22Rv1 (cell line): Measurements from ENCODE around the gene MAP2K7.
A peak's percentile ranks its signal among the peaks of the same experiment; 100 is the strongest.

ENCODE experiments used
- H3K27ac ChIP-seq: fragments of 450-650 bp; 2 replicates; pipeline ENCODE4 v1.5.1; 2017
- ZFX ChIP-seq: fragments of 450-650 bp; IDR thresholded peaks from 2 replicates; pipeline ENCODE4 v1.6.1; 2017; ENCODE audit warnings: antibody characterized with exemption, borderline replicate concordance
- TF ChIP-seq, protein P1 (sequence below): fragments of 450-650 bp; IDR thresholded peaks from 2 replicates; pipeline ENCODE4 v1.5.1; 2017; ENCODE audit warnings: mild to moderate bottlenecking

MAP2K7 gene

DNA sequence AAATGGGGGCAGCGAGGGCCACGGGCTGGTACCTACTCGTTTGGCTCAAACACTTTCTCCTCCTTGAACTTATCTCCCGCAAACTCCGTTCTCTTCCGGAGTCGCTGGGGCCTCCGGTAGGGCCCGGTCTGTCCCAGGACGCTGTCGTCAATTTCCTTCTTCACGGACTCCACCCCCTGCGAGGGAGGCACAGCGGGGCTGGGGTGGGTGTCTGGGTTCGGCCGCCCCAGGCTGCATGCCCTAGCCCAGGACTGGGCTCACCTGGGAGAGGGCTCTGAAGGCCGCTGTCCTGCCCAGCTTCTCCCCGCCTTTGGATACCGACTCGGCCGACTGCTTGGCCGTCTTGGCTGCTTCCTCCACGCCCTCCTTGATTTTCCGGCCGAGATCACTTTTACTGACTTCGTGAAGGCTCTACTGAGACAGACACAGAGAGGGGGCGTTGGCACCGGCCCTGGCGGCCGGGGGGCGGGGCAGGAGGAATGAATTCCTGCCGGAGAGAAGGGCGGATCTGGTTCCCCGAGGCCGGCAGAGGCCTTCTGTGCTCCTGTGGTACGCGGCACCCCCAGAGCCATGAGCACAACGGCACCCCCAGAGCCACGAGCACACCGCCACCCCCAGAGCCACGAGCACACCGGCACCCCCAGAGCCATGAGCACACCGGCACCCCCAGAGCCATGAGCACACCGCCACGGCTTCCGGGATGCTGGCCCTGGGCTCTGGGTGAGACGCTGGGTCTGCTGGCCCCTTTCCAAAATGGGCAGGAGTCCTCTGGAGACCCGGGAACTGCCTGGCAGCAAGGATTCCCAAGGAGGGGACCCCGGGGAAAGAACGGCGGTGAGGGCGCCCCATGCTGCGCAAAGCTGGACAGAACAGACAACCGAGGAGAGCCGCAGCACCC, 30.4 kb downstream of the MAP2K7 start:
- TF ChIP-seq, protein P1, sequence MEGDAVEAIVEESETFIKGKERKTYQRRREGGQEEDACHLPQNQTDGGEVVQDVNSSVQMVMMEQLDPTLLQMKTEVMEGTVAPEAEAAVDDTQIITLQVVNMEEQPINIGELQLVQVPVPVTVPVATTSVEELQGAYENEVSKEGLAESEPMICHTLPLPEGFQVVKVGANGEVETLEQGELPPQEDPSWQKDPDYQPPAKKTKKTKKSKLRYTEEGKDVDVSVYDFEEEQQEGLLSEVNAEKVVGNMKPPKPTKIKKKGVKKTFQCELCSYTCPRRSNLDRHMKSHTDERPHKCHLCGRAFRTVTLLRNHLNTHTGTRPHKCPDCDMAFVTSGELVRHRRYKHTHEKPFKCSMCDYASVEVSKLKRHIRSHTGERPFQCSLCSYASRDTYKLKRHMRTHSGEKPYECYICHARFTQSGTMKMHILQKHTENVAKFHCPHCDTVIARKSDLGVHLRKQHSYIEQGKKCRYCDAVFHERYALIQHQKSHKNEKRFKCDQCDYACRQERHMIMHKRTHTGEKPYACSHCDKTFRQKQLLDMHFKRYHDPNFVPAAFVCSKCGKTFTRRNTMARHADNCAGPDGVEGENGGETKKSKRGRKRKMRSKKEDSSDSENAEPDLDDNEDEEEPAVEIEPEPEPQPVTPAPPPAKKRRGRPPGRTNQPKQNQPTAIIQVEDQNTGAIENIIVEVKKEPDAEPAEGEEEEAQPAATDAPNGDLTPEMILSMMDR: no peak
- TF ChIP-seq ZFX: no peak

DNA sequence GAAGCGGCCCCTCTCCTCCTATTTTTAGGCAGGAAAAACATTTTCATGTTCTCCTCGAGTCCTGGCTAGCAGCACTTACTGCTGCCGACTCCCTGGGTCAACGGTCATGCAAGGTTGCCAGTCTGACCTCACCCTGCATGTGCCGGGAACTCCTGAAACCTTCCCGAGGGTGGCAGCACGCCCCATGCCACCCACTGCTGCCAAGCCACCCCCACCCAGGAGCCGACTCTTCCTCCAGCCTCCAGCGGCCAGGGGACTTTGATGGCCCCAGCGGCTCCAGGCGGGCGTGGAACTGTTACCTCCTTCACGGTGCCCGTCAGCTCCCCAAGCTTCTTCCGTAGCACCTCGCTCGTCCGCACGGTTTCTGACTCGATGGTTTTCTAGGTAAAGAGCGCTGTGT, 31.1 kb downstream of the MAP2K7 start:
- no peak for TF ChIP-seq ZFX
- TF ChIP-seq, protein P1: no peak
- H3K27ac ChIP-seq: no peak overlapping the region

More for the DNA sequence above, 30.4 kb downstream of the MAP2K7 start:
- no peak overlapping the region for H3K27ac ChIP-seq

DNA sequence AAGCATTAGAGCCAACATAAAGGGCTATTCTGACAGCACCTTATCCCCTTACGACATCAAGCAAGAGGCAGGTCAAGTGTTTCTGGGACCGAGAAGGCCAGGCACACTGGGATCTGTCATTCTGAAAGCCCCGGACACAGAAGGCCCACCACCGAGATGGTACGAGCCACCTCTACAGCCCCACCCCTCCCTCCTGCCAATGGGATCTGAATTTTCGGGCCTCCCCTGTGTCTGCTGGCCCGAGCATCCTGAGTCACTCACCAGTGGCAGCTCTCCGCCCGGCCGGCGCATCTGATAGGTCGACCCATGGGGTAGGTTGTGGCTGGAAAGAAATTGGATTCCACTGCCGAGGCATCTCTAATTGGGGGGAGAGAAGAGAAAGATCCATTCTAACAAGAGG, 37.2 kb downstream of the MAP2K7 start:
- TF ChIP-seq, protein P1: no peak
- no peak for TF ChIP-seq ZFX
- H3K27ac ChIP-seq: no peak overlapping the region

DNA sequence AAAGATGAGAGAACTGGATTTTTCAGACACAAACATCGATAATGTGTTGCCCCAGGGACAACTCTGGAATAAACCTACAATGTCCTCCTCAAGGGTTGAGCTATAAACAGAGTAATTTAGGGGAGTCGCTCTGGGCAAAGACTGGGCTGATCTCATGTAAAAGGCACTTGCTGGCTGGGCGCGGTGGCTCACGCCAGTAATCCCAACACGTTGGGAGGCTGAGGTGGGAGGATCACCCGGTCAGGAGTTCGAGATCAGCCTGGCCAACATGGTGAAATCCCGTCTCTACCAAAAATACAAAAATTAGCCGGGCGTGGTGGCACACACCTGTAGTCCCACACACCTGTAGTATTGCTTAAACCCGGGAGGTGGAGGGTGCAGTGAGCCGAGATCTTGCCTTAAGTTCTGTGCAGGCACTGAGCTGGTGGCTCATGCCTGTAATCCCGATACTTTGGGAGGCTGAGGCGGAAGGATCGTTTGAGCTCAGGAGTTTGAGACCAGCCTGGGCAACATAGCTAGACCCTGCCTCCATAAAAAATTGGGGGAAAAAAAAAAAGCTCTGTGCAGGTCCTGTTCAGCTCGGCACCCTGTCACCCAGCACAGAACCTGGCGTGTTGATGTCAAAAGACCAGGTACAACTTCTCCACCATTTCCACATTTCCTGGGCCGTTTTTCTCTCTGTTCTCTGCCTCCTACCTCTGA, 38.4 kb downstream of the MAP2K7 start:
- H3K27ac ChIP-seq: peak overlapping the region; percentile 84; the same call in 1 of the 2 replicates
- TF ChIP-seq ZFX: no peak
- TF ChIP-seq, protein P1: no peak

DNA sequence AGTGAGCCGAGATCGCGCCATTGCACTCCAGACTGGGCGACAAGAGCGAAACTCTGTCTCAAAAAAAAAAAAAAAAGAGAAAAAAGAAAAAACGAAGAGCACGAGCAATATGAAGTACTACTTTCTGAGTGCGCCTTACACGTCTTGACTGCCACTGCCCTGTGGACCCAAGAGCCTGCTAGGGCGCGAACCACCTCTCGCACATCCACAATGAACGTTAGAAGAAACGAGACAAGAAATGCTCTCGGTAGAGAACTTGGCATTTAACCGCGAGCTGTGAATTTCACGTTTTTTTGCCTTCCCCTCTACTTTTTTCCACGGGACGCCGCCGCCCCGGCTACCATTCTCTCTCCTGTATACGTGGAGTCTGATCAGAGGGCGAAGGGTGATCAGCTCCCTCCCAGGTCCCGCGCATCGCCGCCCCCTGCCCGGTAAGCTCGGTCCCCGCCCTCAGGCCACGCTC, 39.3 kb downstream of the MAP2K7 start:
- no peak for TF ChIP-seq ZFX
- TF ChIP-seq, protein P1: no peak
- H3K27ac ChIP-seq: peak overlapping the region; percentile 84

DNA sequence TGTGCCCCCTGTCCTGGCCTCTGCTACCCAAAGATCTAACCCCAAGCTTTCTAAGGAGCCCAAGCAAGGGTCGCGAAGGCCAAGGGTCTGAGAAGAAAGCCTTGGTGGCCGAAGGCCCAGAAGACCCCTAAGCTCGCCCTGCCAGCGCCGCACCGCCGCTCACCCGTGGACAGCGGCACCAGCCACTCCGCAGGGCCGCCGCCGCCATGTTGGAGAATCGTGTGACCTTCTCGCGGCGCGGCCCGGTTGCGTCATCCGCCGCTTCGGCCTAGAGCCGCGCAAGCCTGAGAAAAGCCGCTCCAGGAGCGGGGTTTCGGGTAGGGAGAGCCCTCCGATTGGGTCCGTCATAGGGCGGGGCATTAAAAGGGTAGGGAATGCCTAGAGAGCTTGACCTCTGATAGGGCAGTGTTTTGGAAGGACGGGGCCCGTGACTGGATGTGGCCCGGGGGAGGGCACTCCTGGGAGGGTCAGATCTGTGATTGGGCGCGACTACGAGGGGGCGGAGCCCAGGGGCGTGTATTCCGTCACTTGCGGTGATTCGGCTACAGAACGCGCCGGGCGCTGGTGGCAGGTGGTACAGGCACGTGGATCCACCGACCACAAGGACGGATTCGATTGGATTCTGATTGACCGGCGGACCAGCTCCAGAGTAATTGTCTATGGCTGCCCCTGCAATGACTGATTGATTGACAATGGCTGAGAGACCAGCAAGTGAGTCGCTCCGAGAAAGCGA, 39.9 kb downstream of the MAP2K7 start, which contains the start of gene TIMM44:
TSS of gene TIMM44 (minus strand) at position 223 of the 733 bp plus-strand sequence. CDS start at position 208, 15 bp downstream.
- peak within 1 kb of the TSS; percentile 84 for H3K27ac ChIP-seq

More for the DNA sequence above, 39.9 kb downstream of the MAP2K7 start, which contains the start of gene TIMM44:
- TF ChIP-seq, protein P1: no peak
- TF ChIP-seq ZFX: no peak
